Transverse colon (tissue), 4 donors: ENCODE measurements around the gene CD8A. TPM values are rescaled to one million over a fixed set of nuclear protein-coding genes. Genes with fewer than 3 reads are reported as not detected.

ENCODE experiments used
- DNase-seq: peaks from one replicate; pipeline ENCODE4 v3.0.0-alpha.2; 2019
- H3K27ac ChIP-seq, 4 donors: fragments of 200-600 bp; sonication (generic); 2 replicates each; pipeline ENCODE4 v1.5.1; 2016 to 2018; ENCODE audit warnings: inconsistent platforms in 4 of 4
- H3K27me3 ChIP-seq: fragments of 200-600 bp; sonication (generic); 2 replicates; pipeline ENCODE4 v1.5.1; 2017; ENCODE audit warnings: inconsistent platforms
- H3K36me3 ChIP-seq, 4 donors: fragments of 200-600 bp; sonication (generic); 2 replicates each; pipeline ENCODE4 v1.5.1; 2017 to 2019; ENCODE audit warnings: inconsistent platforms in 4 of 4
- H3K4me1 ChIP-seq, 4 donors: fragments of 200-600 bp; sonication (generic); 2 replicates each; pipeline ENCODE4 v1.5.1; 2017 to 2020; ENCODE audit warnings: inconsistent platforms in 4 of 4
- H3K4me3 ChIP-seq, 4 donors: fragments of 200-600 bp; sonication (generic); 1 replicate in 1 of 4; 2 replicates in 3 of 4; pipeline versions ENCODE4 v1.5.1 to v1.6.1; 2017 to 2019; ENCODE audit warnings: inconsistent platforms in 4 of 4
- H3K9me3 ChIP-seq, 2 donors: fragments of 200-600 bp; sonication (generic); 2 replicates each; pipeline ENCODE4 v1.5.1; 2017 to 2019; ENCODE audit warnings: inconsistent platforms in 2 of 2
- EP300 ChIP-seq: sonication (generic); formaldehyde crosslinking; IDR thresholded peaks from one replicate; pipeline ENCODE4 v1.6.1; 2017; ENCODE audit warnings: antibody characterized with exemption, low read depth
- POLR2A ChIP-seq: fragments of 450-650 bp; IDR thresholded peaks from one replicate; pipeline ENCODE4 v1.6.1; 2016; ENCODE audit warnings: antibody characterized with exemption, mild to moderate bottlenecking, moderate library complexity
- POLR2AphosphoS5 ChIP-seq, 3 donors: sonication (generic); formaldehyde crosslinking; IDR thresholded peaks; one replicate each; pipeline ENCODE4 v1.6.1; 2016; ENCODE audit warnings: antibody characterized with exemption in 3 of 3
- WGBS, 2 donors: methylation state at CpG; one replicate each; pipeline ENCODE4 v1.1.5; 2018; ENCODE audit warnings: low coverage in 1 of 2; 5-methylcytosine and 5-hydroxymethylcytosine counted together
- in situ Hi-C, 4 donors: fragments of 200-750 bp; cut with MboI; loops; one replicate each; pipeline versions ENCODE4 v1.15.0 to v1.15.1; 2017; ENCODE audit warnings: low sequenced_read_pairs in 3 of 4, low pct_ligation_motif_present in 1 of 4, low pct_unique_long_range_greater_than_20kb in 1 of 4
- intact Hi-C: fragments of 100-400 bp; cut with DNase I; formaldehyde crosslinking; loops from one replicate; pipeline ENCODE4 v1.15.1; 2023; ENCODE audit warnings: low total_unique reads
- total RNA-seq, 4 donors: library from RNA; depleted of rRNA; stranded (reverse); fragments of >200 nt; gene quantifications; one replicate each; pipeline ENCODE4 v1.1.0, GENCODE V29; 2016
- TF ChIP-seq, protein P1 (sequence below), 5 experiments: fragments of 200-600 bp in 3 of 5; fragments of 450-650 bp in 2 of 5; sonication (generic) in 3 of 5; IDR thresholded peaks; 1 replicate in 2 of 5; 2 replicates in 3 of 5; pipeline ENCODE4 v1.5.1; 2016 to 2017; ENCODE audit warnings: antibody characterized with exemption in 5 of 5, inconsistent platforms in 3 of 5, mild to moderate bottlenecking in 2 of 5, moderate library complexity in 1 of 5

CD8A gene
- total RNA-seq, 4 donors from 2014 or later, result 0.60 to 33.3 (median 2.5) TPM

DNA sequence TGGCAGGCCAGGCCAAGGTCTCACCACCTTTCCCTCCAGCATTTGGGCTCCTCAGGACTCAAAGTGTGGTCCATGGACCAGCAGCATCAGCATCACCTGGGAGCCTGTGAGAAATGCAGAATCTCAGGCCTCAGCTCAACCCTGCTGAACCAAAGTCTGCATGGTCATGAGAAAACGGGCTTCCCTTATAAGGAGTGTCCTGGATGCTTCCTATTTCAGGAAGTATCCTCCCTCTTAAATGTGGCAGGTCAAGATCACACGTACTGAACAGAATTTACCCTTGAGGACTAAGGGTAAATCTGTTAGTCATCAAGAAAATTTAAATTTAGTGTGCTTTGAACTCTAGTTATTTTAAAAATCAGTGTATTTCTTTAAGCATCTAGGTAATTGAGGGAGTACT is 11.8 kb downstream of the CD8A start:
- no peak overlapping the region for H3K4me3 ChIP-seq
- no peaks in the 10 kb centered on the region for H3K9me3 ChIP-seq
- TF ChIP-seq POLR2AphosphoS5 (IDR thresholded peaks at IDR 0.05) (no peak), EP300 (no peak), POLR2A (no peak)
- TF ChIP-seq, protein P1, sequence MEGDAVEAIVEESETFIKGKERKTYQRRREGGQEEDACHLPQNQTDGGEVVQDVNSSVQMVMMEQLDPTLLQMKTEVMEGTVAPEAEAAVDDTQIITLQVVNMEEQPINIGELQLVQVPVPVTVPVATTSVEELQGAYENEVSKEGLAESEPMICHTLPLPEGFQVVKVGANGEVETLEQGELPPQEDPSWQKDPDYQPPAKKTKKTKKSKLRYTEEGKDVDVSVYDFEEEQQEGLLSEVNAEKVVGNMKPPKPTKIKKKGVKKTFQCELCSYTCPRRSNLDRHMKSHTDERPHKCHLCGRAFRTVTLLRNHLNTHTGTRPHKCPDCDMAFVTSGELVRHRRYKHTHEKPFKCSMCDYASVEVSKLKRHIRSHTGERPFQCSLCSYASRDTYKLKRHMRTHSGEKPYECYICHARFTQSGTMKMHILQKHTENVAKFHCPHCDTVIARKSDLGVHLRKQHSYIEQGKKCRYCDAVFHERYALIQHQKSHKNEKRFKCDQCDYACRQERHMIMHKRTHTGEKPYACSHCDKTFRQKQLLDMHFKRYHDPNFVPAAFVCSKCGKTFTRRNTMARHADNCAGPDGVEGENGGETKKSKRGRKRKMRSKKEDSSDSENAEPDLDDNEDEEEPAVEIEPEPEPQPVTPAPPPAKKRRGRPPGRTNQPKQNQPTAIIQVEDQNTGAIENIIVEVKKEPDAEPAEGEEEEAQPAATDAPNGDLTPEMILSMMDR (IDR thresholded peaks at IDR 0.05), result no peak
- DNase-seq, result no peak
- in situ Hi-C loops (no loop called here), intact Hi-C loops (no loop called here)
- no peaks in the 10 kb centered on the region for H3K27me3 ChIP-seq
- no peak overlapping the region for H3K27ac ChIP-seq
- no peaks in the 10 kb centered on the region for H3K4me1 ChIP-seq
- 42 to 58% methylated on average over 2 of the region's 2 CpGs for WGBS, 2 donors
- H3K36me3 ChIP-seq, result peaks cover 0 to 11% (median 1%) of the 10 kb centered on the region in 4 donors

DNA sequence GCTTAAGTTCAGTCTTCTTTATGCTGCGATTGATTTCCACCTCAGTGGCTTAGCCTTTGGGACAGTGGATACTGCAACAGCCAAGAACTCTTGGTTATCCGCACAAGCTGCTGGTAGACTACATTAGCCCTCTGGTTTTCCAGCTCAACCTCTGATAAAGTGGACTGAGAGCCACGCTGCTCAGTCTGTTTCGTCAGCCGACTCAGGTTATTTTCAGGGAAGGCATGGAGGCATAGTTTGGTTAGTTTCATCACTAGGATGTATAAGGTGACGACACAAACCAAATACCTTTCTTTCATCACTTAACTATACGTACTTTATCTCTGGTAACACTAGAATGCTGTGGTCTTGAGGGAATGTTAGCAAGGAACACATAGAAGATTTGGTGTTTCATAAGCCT is 14.2 kb downstream of the CD8A start:
- DNase-seq, result no peak
- peaks cover 0 to 35% (median 5%) of the 10 kb centered on the region in 4 donors for H3K36me3 ChIP-seq
- H3K4me1 ChIP-seq, result no peaks in the 10 kb centered on the region
- TF ChIP-seq POLR2AphosphoS5 (IDR thresholded peaks at IDR 0.05), result no peak
- TF ChIP-seq EP300, result no peak
- no peak for TF ChIP-seq POLR2A
- TF ChIP-seq, protein P1 (IDR thresholded peaks at IDR 0.05), result no peak
- H3K4me3 ChIP-seq, result no peak overlapping the region
- in situ Hi-C loops, result no loop called here
- intact Hi-C loops, result no loop called here
- H3K9me3 ChIP-seq, result no peaks in the 10 kb centered on the region
- H3K27me3 ChIP-seq, result no peaks in the 10 kb centered on the region
- 96 to 98% methylated on average over 7 of the region's 7 CpGs for WGBS, 2 donors
- H3K27ac ChIP-seq, result no peak overlapping the region

DNA sequence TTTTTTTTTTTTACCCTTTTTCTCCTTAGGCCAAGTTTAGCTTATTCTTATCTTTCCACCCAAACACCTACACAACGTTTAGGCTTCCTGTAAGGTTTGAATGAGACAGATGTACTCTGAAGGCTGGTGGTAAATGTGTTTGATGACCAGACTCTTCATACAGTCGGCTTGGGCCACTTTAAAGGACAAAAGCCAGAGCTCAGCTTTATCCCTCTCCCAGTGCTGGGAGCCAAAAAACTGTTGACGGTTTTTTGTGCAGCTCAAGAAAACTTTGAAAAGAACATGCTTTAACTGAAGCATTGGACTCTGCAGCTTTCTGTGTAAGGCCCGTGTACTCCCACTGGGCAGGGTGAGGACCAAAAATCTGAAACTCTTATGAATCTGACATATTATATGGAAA is 15.4 kb downstream of the CD8A start:
- intact Hi-C loops, result no loop called here
- H3K27me3 ChIP-seq, result no peaks in the 10 kb centered on the region
- no peak overlapping the region for H3K4me3 ChIP-seq
- no peaks in the 10 kb centered on the region for H3K9me3 ChIP-seq
- in situ Hi-C loops, result no loop called here
- no peak for DNase-seq
- H3K4me1 ChIP-seq, result no peaks in the 10 kb centered on the region
- no peak overlapping the region for H3K27ac ChIP-seq
- TF ChIP-seq, protein P1 (IDR thresholded peaks at IDR 0.05), result no peak
- TF ChIP-seq POLR2A (no peak), POLR2AphosphoS5 (IDR thresholded peaks at IDR 0.05) (no peak), EP300 (no peak)
- WGBS, 2 donors, result 48 to 53% methylated on average over 4 of the region's 4 CpGs
- H3K36me3 ChIP-seq, result peaks cover 0 to 45% (median 8%) of the 10 kb centered on the region in 4 donors

DNA sequence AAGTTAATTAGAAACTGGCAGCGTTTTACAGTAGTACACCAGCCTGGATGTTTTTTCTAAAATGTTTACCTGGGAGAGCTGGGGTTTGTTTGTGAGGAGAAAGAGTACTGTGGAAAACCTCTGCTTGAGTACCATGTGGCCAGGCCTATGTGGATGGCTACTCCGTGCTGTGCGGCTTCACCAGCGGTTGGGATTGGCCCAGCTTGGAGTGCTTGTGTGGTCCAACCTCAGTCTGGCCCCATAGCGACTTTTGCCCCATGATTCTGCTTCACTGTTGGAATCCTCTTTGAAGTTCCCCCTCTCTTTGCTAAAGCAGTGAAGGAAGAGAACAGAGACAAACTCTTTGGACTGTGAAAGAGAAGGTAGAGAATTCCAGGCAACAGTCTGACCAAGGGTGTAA is 15.9 kb downstream of the CD8A start:
- 60 to 74% methylated on average over 1 to 5 of the region's 5 CpGs for WGBS, 2 donors
- TF ChIP-seq EP300 (no peak), POLR2AphosphoS5 (IDR thresholded peaks at IDR 0.05) (no peak), POLR2A (no peak)
- TF ChIP-seq, protein P1 (IDR thresholded peaks at IDR 0.05), result no peak

More for the DNA sequence above, 15.9 kb downstream of the CD8A start:
- Histone ChIP-seq H3K27me3 (no peaks in the 10 kb centered on the region), H3K36me3 (peaks cover 0 to 50% (median 8%) of the 10 kb centered on the region in 4 donors), H3K27ac (no peak overlapping the region), H3K4me1 (no peaks in the 10 kb centered on the region), H3K4me3 (no peak overlapping the region), H3K9me3 (no peaks in the 10 kb centered on the region)
- in situ Hi-C loops (no loop called here), intact Hi-C loops (no loop called here)
- DNase-seq, result no peak
